GM23338 (cell line): Measurements from ENCODE around the gene WNT4.

Source experiments
- CREB1 ChIP-seq: fragments of 250-450 bp; sonication (Bioruptor Pico); IDR thresholded peaks from 2 replicates; pipeline ENCODE4 v1.5.0; 2020; ENCODE audit warnings: low read depth, mild to moderate bottlenecking, moderate library complexity
- CTCF ChIP-seq, 2 experiments: fragments of 200-600 bp in 1 of 2; sonication (generic) in 1 of 2; conservative IDR thresholded peaks; 2 replicates each; pipeline versions ENCODE4 v1.5.1 to v1.6.1; 2016 to 2017; ENCODE audit warnings: antibody characterized with exemption in 2 of 2, low read depth in 2 of 2, mild to moderate bottlenecking in 2 of 2, moderate library complexity in 1 of 2
- POLR2AphosphoS5 ChIP-seq: IDR thresholded peaks from 2 replicates; pipeline ENCODE4 v1.6.1; 2016; ENCODE audit warnings: antibody characterized with exemption, low read depth
- TF ChIP-seq, protein P1 (sequence below): IDR thresholded peaks from one replicate; pipeline ENCODE4 v1.6.1; 2018; ENCODE audit warnings: antibody characterized with exemption; ENCODE audit not compliant: unreplicated experiment

DNA sequence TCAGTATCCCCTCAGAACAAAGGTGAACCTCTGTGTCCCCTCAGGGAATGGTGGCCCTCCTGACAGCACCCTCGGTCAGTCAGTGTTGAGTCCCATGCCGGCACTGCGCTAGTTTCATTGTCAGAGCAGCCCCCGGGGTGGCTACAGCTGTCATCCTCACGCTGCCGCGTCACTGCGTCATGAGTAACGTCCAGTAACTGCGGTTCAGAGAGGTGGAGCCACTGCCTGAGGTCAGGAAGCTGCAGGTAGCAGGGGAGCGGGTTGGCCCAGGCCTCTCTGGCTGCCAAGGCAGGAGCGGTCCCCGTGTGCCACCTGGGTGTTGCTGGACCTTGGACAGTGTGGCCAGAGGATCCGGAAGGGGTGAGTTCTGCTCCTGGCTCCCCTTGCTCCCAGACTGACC, 20.2 kb upstream of the WNT4 start:
- TF ChIP-seq CTCF (conservative IDR thresholded peaks at IDR 0.05; ENCODE audit: low read depth in 2 of 2) (no peak), POLR2AphosphoS5 (no peak), CREB1 (CRISPR knock-in tag) (no peak)
- TF ChIP-seq, protein P1, sequence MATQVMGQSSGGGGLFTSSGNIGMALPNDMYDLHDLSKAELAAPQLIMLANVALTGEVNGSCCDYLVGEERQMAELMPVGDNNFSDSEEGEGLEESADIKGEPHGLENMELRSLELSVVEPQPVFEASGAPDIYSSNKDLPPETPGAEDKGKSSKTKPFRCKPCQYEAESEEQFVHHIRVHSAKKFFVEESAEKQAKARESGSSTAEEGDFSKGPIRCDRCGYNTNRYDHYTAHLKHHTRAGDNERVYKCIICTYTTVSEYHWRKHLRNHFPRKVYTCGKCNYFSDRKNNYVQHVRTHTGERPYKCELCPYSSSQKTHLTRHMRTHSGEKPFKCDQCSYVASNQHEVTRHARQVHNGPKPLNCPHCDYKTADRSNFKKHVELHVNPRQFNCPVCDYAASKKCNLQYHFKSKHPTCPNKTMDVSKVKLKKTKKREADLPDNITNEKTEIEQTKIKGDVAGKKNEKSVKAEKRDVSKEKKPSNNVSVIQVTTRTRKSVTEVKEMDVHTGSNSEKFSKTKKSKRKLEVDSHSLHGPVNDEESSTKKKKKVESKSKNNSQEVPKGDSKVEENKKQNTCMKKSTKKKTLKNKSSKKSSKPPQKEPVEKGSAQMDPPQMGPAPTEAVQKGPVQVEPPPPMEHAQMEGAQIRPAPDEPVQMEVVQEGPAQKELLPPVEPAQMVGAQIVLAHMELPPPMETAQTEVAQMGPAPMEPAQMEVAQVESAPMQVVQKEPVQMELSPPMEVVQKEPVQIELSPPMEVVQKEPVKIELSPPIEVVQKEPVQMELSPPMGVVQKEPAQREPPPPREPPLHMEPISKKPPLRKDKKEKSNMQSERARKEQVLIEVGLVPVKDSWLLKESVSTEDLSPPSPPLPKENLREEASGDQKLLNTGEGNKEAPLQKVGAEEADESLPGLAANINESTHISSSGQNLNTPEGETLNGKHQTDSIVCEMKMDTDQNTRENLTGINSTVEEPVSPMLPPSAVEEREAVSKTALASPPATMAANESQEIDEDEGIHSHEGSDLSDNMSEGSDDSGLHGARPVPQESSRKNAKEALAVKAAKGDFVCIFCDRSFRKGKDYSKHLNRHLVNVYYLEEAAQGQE: no peak
